Muscle of arm (tissue), 12 donors: ENCODE measurements around the gene ZNF524. TPM values are rescaled to one million over a fixed set of nuclear protein-coding genes. Genes with fewer than 3 reads are reported as not detected.

ENCODE experiments used
- DNase-seq: peaks from one replicate; pipeline ENCODE4 v3.0.0-alpha.2; 2013
- polyA plus RNA-seq, 12 donors: library from polyadenylated mRNA; unstranded; fragments of 120-200 nt; gene quantifications; one replicate each; pipeline ENCODE4 v1.2.1, GENCODE V29; 2013; ENCODE audit not compliant: insufficient read length in 12 of 12

Gene ZNF524
- polyA plus RNA-seq, 12 donors = 4.2 to 11.2 (median 6.4) TPM; not detected in 2

DNA sequence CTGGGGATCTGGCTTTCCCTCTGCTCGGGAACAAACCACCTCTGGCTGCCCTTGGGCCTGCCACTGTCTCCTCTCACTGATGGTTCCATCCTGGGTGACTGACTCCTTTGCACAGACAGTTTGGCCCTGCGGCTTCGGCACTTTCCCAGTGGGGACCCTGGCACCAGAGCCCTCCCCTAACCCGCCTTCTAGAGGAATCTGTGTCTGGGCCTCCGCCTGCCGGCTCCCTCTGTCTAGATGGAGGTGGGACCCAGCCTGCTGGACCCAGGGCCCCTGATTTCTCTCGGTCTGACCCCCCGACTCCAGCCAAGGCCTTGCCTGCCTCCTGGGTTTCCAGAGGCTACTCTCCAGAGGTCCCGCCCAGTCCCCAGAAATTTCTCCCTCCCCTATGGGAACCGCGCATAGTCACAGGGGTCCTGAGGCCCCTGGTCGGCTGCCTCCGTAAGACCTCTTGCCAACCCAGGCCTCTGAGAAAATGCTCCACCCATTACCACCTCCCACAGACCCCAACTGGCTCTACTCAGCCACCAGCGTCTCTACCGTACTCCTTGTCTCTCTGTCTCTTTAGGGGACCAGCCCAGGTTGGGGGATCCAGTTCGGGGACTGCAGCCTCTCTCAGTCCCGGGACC is 50.6 kb downstream of the ZNF524 start:
- DNase-seq = no peak

DNA sequence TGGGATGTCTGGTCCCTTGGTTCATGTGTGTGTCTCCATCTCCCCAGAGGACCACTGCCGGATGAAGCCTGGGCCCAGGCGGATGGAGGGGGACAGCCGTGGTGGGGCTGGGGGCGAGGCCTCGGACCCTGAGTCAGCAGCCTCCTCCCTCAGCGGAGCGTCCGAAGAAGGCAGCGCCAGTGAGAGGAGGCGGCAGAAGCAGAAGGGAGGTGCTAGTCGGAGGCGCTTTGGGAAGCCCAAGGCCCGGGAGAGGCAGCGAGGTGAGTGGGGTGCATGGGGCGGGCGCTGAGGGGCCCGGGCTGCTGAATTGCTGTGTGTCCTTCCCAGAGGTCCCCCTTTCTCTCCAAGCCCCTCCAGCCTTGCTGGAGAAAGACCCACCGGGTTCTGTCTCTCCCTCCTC is 51.1 kb downstream of the ZNF524 start:
- no peak for DNase-seq

DNA sequence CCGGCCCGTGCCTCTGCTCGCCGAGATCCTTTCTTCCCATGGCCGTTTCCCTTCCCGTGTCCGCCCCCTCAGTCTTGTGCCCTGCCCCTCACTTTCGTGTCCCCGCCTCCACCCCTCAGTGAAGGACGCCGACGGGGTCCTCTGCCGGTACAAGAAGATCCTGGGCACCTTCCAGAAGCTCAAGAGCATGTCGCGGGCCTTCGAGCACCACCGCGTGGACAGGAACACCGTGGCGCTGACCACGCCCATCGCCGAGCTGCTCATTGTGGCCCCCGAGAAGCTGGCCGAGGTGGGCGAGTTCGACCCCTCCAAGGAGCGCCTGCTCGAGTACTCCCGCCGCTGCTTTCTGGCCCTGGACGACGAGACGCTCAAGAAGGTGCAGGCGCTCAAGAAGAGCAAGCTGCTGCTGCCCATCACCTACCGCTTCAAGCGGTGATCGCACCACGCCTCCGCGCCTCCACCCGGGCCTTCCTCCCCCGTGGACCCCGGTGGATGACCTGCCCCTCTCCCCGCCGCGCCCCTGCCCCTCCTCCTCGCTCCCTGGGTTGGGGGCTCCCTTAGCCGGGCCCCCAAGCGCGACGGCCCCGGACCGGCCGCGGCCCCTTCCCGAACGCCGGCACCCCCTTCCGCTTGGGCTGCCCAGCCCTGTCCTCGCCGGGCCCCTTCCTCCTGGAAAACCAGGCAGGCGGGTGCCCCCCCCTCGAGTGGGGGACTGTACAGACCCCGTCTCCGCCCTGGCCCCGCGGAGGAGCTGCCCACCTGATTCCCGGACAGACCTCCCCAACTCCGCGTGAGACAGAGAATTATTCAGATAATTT is 52.4 kb downstream of the ZNF524 start:
- no peak for DNase-seq

Other genes starting within 250 kb of the ZNF524 start
- 10 to 100 TPM in 1 of 12 donors, 1 to 10 TPM in 1, under 1 TPM in 4, not detected in 6; 0.07 to 18.3 (median 0.50) TPM for gene COX6B2, start 245.6 kb upstream of the ZNF524 start, polyA plus RNA-seq
- under 1 TPM in 1 of 12 donors, not detected in 11; 0.07 TPM for gene GARIN5B, start 237.0 kb upstream of the ZNF524 start, polyA plus RNA-seq
- under 1 TPM in 10 of 12 donors, not detected in 2; 0.14 to 0.53 (median 0.30) TPM for gene IL11, start 229.8 kb upstream of the ZNF524 start, polyA plus RNA-seq
- under 1 TPM in 1 of 12 donors, not detected in 11; 0.58 TPM for gene TMEM190, start 223.5 kb upstream of the ZNF524 start, polyA plus RNA-seq
- under 1 TPM in 3 of 12 donors, not detected in 9; 0.22 to 0.55 (median 0.35) TPM for gene TMEM238, start 216.0 kb upstream of the ZNF524 start, polyA plus RNA-seq
- 1,000 to 10,000 TPM in 10 of 12 donors, 100 to 1,000 TPM in 1, not detected in 1; 796 to 2,808 (median 1,427) TPM for gene RPL28, start 214.4 kb upstream of the ZNF524 start, polyA plus RNA-seq
- 100 to 1,000 TPM in 1 of 12 donors, 10 to 100 TPM in 10, not detected in 1; 19.2 to 108 (median 30.4) TPM for gene UBE2S, start 192.5 kb upstream of the ZNF524 start, polyA plus RNA-seq
- gene SHISA7, start 157.0 kb upstream of the ZNF524 start, polyA plus RNA-seq = 1 to 10 TPM in 1 of 12 donors, under 1 TPM in 9, not detected in 2; 0.07 to 1.1 (median 0.17) TPM
- 10 to 100 TPM in 11 of 12 donors, not detected in 1; 24.3 to 68.0 (median 27.9) TPM for gene ISOC2, start 138.6 kb upstream of the ZNF524 start, polyA plus RNA-seq
- gene C19orf85, start 135.5 kb upstream of the ZNF524 start, polyA plus RNA-seq = not detected
- gene ZNF628, start 123.7 kb upstream of the ZNF524 start, polyA plus RNA-seq = 10 to 100 TPM in 1 of 12 donors, 1 to 10 TPM in 10, not detected in 1; 1.5 to 11.6 (median 2.4) TPM
- gene NAT14, start 115.1 kb upstream of the ZNF524 start, polyA plus RNA-seq = 100 to 1,000 TPM in 1 of 12 donors, 10 to 100 TPM in 11; 15.8 to 381 (median 24.4) TPM
- 10 to 100 TPM in 11 of 12 donors, not detected in 1; 12.2 to 37.5 (median 19.3) TPM for gene SSC5D, start 111.9 kb upstream of the ZNF524 start, polyA plus RNA-seq
- gene SBK2, start 63.2 kb upstream of the ZNF524 start, polyA plus RNA-seq = 10 to 100 TPM in 1 of 12 donors, 1 to 10 TPM in 10, not detected in 1; 1.1 to 18.7 (median 3.2) TPM
- gene SBK3, start 54.7 kb upstream of the ZNF524 start, polyA plus RNA-seq = under 1 TPM in 3 of 12 donors, not detected in 9; 0.12 to 0.46 (median 0.18) TPM
- gene ZNF579, start 19.4 kb upstream of the ZNF524 start, polyA plus RNA-seq = 10 to 100 TPM in 7 of 12 donors, 1 to 10 TPM in 4, not detected in 1; 7.3 to 26.0 (median 10.5) TPM
- gene FIZ1, start 771 bp upstream of the ZNF524 start, polyA plus RNA-seq = 10 to 100 TPM in 9 of 12 donors, 1 to 10 TPM in 2, not detected in 1; 9.2 to 16.3 (median 11.0) TPM
- gene ZNF865, start 5.4 kb downstream of the ZNF524 start, polyA plus RNA-seq = 10 to 100 TPM in 1 of 12 donors, 1 to 10 TPM in 10, not detected in 1; 4.5 to 11.0 (median 5.5) TPM
- 10 to 100 TPM in 2 of 12 donors, 1 to 10 TPM in 9, not detected in 1; 5.6 to 14.3 (median 6.5) TPM for gene ZNF784, start 24.3 kb downstream of the ZNF524 start, polyA plus RNA-seq
- gene ZNF580, start 40.7 kb downstream of the ZNF524 start, polyA plus RNA-seq = 10 to 100 TPM in 11 of 12 donors, not detected in 1; 14.0 to 42.9 (median 18.9) TPM
- gene ZNF581, start 43.4 kb downstream of the ZNF524 start, polyA plus RNA-seq = 10 to 100 TPM in 11 of 12 donors, not detected in 1; 17.9 to 33.7 (median 21.9) TPM
- 10 to 100 TPM in 11 of 12 donors, not detected in 1; 10.1 to 17.1 (median 11.7) TPM for gene CCDC106, start 47.9 kb downstream of the ZNF524 start, polyA plus RNA-seq
- gene U2AF2, start 54.7 kb downstream of the ZNF524 start, polyA plus RNA-seq = 100 to 1,000 TPM in 8 of 12 donors, 10 to 100 TPM in 3, not detected in 1; 80.0 to 151 (median 109) TPM
- gene EPN1, start 74.9 kb downstream of the ZNF524 start, polyA plus RNA-seq = 100 to 1,000 TPM in 2 of 12 donors, 10 to 100 TPM in 9, not detected in 1; 44.1 to 113 (median 68.9) TPM
- not detected for gene NLRP9, start 138.1 kb downstream of the ZNF524 start, polyA plus RNA-seq
- 1 to 10 TPM in 2 of 12 donors, under 1 TPM in 4, not detected in 6; 0.50 to 1.4 (median 0.66) TPM for gene RFPL4A, start 158.8 kb downstream of the ZNF524 start, polyA plus RNA-seq
- 1 to 10 TPM in 3 of 12 donors, under 1 TPM in 2, not detected in 7; 0.41 to 1.5 (median 1.3) TPM for gene RFPL4AL1, start 168.8 kb downstream of the ZNF524 start, polyA plus RNA-seq
- under 1 TPM in 1 of 12 donors, not detected in 11; 0.05 TPM for gene NLRP11, start 231.7 kb downstream of the ZNF524 start, polyA plus RNA-seq
- not detected for gene NLRP4, start 236.3 kb downstream of the ZNF524 start, polyA plus RNA-seq